Activated CD8-positive, alpha-beta memory T cell treated with anti-CD3 and anti-CD28 coated beads for 1 hour (primary cell): ENCODE results near the gene GALNT10.

Source experiments
- DNase-seq, 2 donors: peaks; one replicate each; pipeline ENCODE4 v3.0.0-alpha.2; 2020; ENCODE audit warnings: low read depth in 1 of 2; ENCODE audit errors: extremely low read depth in 1 of 2

The GALNT10 gene

GRCh38 chr5:154372661-154373060 lies 182.1 kb downstream of the GALNT10 start:
- DNase-seq: no peak

DNA sequence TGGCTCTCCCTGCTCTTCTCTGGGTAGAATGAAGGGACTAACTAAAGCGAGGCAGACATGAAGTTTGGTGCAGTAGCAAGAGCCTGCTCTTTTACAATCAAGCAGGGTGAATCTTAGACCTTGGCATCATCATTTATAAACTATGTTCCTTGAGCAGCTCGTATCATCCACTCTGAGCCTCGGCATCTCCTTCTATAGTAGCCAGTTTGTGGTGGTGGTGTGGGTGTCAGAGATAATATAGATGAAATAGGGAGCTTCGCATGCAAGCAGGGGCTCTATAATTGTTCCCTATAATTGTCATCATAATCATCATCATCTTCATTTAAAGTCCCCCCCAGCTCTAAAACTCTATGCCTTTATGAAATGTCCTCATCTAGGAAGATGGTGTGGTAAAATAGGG lies 182.8 kb downstream of the GALNT10 start:
- DNase-seq: no peak

- no peak for DNase-seq
Measured at GRCh38 chr5:154373729-154374179, 183.2 kb downstream of the GALNT10 start.

DNA sequence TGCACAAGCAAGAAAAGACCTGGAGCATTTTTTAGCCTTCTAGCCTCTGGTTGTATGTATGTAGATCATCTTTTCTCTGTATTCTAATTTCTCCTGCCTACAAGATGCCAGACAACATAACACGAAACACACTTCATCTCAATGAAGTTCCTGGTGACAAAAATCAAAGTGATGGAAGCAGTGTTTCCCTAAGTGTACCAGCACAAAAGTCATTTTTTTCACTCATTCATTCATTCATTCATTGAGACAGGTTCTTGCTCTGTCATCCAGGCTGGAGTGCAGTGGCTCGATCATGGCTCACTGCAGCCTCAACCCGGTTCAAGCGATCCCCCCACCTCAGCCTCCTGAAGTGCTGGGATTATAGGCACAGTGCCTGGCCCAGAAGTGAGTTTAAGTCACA lies 183.7 kb downstream of the GALNT10 start:
- DNase-seq: no peak

DNA sequence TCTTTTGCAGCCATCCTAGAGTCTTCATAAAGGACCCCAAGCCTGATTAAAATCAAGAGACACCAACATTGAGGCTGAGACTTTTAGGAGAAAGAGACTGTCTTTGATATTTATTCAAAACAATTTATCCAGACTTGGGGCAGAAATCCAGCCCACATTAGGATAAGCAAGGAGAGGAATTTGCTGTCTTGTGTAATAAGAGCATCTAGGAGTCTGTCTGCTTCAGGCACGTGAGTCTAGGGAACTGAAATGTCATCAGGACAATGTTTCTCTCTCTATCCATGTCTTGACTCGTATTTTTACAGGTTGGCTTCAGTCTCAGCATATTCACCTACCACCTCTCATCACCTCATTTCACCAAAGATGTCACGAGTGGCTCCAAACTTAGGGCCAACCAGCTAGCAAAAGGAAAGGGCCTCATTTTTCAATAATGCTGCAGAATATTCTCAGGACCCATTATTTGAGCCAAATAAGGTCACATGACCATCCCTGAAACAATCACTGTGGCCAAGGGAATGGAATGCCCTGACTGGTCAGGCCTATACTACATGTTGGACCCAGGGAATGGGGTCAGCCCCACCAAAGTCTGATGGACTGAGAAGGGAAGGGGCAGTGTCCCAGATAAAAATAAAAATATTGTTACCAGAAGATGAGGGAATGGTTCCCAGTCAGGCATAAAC lies 184.9 kb downstream of the GALNT10 start:
- DNase-seq: no peak

GRCh38 chr5:154376481-154376880 lies 185.9 kb downstream of the GALNT10 start:
- DNase-seq: no peak

DNA sequence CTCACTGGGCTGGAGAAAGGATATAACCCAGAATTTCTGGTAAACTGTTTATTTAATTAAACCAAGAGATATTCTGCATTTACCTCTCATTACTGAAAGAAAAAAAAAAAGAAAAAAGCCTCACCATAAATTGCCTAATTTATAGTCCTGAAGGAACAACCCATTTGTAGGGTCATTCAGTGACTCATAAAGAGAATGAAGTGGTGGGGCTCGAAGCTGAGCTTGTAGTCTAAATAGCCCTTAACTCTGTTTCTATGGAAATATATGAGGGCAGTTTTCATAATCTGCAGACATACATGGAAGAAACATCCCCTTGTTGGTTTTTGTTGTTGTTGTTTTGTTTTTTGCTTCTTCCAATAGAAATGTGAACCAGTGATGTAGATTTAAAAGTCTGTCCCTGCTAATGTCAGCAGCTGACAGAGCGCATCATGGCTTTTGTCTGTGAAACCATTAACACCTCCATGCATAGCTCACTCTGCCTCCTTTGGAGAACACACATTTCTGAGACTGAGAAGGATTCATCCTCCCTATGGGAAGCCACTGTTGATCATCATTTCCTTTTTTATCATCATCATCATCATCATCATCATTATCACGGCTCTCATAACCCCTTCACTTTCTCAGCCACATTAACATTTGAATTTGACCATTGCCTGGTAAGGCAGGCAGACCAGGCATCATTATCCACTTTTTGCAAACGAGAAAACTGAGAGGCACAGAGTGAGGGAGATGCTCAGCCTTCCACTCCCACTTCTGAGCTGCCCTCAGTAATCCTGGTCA lies 187.4 kb downstream of the GALNT10 start:
- DNase-seq: no peak

GRCh38 chr5:154380263-154380662 lies 189.7 kb downstream of the GALNT10 start:
- no peak for DNase-seq

DNA sequence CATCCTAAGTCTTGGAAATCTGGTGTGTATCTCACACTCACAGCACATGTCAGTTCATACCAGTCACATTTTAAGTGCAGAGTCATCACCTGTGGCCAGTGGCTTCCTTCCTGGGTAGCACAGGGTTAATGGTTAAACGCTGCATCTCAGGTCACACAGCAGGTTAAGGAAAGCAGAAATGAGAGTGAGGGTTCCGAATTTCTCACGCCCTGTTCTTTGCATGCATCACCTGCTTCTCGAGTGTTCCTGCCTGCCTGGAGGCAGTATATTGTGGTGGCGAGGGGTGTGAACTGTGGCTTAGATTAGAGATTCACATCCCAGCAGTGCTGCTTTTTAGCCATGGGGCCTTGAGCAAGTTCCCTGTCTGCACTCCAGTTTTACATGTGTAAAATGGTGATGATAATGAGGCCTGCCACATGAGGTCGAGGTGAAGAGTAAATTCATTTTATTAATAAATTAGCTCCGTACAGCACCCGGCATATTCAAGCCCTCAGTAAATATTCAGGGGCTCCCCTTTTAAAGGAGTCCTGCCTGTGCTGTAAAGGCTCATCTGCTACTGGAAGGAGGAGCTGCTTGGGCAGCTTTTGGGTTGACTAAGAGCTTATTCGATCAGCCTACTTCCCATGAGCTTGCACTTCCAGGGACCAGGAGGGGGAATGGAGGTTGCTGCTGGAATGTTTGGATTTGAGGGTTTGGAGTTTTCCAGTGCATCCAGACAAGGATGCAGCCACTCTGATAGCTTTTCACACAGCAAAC lies 194.1 kb downstream of the GALNT10 start:
- no peak for DNase-seq

GRCh38 chr5:154385236-154385512 lies 194.6 kb downstream of the GALNT10 start:
- no peak for DNase-seq

- no peak for DNase-seq
Measured at GRCh38 chr5:154386952-154387629, 196.6 kb downstream of the GALNT10 start.

DNA sequence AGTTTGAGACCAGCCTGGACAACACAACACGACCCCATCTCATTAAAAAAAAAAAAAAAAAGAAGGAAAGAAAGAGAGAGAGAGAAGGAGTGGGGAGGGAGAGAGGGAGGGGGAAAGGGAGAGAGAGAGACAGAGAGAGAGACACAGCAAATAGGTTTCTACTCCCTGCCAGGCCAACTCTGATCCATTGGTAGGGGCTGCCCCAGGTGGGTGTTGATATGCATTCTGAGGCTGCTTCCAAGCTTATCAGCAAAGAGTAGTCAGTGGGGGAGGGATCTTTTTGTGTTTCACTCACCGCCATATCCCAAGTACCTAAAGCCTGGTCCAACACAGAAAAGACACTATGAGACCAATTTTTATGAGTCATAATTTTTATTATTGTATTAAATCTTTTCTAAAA lies 198.3 kb downstream of the GALNT10 start:
- DNase-seq: no peak

- no peak for DNase-seq
Measured at GRCh38 chr5:154390096-154390495, 199.6 kb downstream of the GALNT10 start.

GRCh38 chr5:154390746-154391359 lies 200.3 kb downstream of the GALNT10 start:
- DNase-seq: no peak

GRCh38 chr5:154391788-154392187 lies 201.3 kb downstream of the GALNT10 start:
- DNase-seq: no peak

DNA sequence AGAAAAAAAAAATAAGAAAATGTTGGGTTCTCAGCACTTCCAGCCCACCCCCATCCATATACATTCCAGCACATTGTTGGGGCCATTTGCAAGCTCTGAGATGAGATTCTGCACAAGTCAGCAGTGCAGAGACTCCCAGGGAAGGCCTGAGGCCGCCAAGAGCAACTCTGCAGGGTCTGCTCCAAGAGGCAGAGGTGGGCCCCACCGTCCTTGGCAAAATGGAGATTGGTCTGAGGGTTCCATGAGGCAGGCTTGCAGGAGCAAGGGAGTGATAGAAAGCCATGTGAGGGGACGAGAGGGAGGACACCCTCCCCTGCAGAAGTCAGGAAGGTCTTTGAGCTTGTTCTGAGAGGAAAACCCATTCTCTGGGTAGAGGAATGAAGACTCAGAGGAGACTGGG lies 203.3 kb downstream of the GALNT10 start:
- DNase-seq: no peak

DNA sequence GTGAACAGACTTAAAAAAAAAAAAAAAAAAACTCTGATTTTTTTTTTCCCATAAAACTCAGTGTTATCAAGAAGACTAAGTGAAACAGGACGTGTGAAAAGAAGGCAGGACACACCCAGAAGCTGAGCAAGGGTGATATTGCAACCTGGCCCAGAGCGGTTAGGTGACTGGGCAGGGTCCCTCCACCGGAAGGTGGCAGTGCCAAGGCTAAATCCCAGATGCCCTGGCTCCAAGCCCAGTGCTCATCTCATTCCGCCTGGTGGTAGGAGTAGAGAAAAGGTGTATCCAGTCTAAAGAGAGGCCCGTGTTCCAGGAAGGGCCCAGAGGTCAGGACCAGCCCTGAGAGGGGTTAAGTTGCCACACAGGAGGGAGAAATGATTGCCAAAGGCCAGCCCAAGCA lies 203.8 kb downstream of the GALNT10 start:
- no peak for DNase-seq

DNA sequence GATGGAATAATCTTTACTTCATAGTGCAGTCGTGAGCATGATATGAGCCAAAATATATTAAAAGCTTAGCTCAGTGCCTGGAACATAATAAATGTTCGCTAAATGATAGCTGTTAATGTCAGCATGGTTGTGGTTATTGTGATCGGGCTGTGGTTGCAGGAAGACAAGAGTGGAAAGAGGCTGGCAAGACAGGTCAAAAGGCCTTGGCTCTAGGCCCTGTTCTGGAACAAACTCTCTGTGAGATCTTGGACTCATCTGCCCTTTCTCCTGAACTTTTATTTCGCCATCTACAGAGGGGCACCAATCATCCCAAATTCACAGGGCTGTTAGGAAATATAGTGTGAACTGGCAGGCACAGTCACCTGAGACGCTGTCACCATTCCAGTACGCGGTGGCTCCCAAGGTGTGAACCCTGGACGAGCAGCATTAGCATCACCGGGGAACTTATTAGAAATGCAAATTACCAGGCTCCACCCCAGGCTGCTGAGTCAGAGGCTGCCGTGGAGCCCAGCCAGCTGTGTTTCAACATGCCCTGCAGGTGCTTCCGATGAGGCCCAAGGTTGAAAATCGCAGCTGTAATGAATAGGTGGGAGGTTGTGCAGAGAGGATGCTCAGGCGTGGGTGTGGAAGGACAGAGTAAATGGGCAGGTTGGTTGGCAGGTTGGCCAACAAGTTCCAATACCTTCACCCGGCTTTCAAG lies 205.0 kb downstream of the GALNT10 start:
- DNase-seq: no peak

- DNase-seq: no peak
Measured at GRCh38 chr5:154396128-154396527, 205.6 kb downstream of the GALNT10 start.

DNA sequence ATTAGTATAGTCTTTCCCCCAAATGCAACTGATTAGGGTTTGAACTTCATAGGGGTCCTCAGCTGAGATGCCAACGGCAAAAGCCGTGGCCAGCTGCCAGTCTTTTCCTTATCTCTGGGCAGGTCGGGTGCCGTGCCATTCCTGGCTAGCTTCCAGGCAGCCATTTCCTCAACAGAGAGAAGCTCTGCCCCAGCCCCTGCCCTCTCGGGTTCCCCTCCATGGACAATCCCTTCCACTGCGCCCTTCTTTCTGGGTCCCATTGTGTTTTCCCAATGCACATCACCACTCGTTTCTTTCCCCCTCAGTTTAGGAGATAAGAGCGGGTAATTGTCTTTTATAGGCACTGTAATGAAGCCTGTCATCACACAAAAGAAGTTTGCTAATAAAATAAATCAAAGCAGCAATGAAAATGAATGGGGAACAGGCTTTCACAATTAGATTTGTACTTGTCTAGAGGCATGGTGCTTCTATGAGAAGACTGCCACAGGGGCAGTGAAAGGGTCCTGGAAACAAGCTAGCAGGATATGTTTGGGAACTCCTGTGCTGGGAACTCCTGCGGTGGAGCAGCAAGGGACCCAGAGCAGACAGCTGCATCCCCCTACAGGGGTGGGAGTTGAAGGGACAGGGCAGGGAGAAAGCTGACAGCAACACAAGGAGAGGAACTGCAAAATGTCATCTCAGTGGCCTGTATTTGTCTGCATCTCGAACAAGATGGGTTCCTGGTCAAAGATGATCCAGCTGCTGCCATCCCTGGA lies 207.3 kb downstream of the GALNT10 start:
- DNase-seq: no peak
